Stimulated activated naive CD8-positive, alpha-beta T cell treated with anti-CD3 and anti-CD28 coated beads, Interleukin-15, Interleukin-2, amounts not matched to agents 100 ng/mL and 50 ng/mL, for 24 hours (primary cell): ENCODE results near the gene RSPH4A.
A peak's percentile ranks its signal among the peaks of the same experiment; 100 is the strongest.
"Not testable (repeated sequence)": the region's sequence is repeated elsewhere in the genome, so short reads cannot be mapped to it uniquely, and the experiment has no call there.

ENCODE experiments used
- H3K27ac Mint-ChIP-seq: one replicate; pipeline ENCODE4 v1.8.0; 2021; ENCODE audit warnings: mild to moderate bottlenecking, mixed read lengths
- H3K27me3 Mint-ChIP-seq: one replicate; pipeline ENCODE4 v1.8.0; 2021; ENCODE audit warnings: mixed read lengths
- H3K36me3 Mint-ChIP-seq: one replicate; pipeline ENCODE4 v1.8.0; 2021; ENCODE audit warnings: low read depth, mixed read lengths
- H3K4me1 Mint-ChIP-seq: one replicate; pipeline ENCODE4 v1.8.0; 2021; ENCODE audit warnings: low read depth, mixed read lengths
- H3K4me3 Mint-ChIP-seq: one replicate; pipeline ENCODE4 v1.8.0; 2021; ENCODE audit warnings: mild to moderate bottlenecking, mixed read lengths
- H3K9me3 Mint-ChIP-seq: one replicate; pipeline ENCODE4 v1.8.0; 2021; ENCODE audit warnings: mixed read lengths

RSPH4A gene

DNA sequence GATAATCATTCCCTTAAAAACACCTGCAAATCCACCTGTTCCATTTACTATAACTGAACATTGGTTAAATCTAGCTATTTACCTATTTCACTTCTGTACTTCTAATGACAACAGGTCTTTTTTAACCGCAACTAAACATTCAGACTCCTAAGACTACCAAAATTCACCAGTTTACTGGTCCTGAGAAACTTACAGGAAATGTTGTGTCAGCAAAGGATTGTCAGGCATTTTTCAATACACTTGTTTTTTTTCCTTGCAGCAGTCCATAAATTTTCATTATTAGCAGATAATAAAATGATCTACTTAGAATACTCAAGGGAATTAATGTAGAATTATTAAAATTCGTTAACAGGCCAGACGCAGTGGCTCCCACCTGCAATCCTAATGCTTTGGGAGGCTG lies 47.0 kb downstream of the RSPH4A start:
- H3K36me3 Mint-ChIP-seq, result peaks cover 42% of the 10 kb centered on the region
- H3K4me3 Mint-ChIP-seq, result no peak overlapping the region
- no peak overlapping the region for H3K27ac Mint-ChIP-seq
- H3K27me3 Mint-ChIP-seq, result no peaks in the 10 kb centered on the region
- no peaks in the 10 kb centered on the region for H3K9me3 Mint-ChIP-seq
- peaks cover 51% of the 10 kb centered on the region for H3K4me1 Mint-ChIP-seq

DNA sequence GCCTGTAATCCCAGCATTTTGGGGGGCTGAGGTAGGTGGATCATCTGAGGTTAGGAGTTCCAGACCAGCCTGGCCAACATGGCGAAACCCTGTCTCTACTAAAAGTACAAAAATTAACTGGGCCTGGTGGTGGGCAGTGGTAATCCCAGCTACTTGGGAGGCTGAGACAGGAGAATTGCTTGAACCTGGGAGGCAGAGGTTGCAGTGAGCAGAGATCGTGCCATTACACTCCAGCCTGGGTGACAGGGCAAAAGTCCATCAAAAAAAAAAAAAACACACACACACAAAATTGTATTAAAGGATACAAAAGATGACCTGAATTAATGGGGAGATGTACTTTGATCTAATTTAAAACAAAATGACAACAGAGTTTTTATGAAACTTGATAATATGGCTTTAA lies 47.9 kb downstream of the RSPH4A start:
- Mint-ChIP-seq H3K4me3 (peak overlapping the region; percentile 40), H3K4me1 (peaks cover 51% of the 10 kb centered on the region), H3K36me3 (peaks cover 36% of the 10 kb centered on the region)
- not testable (repeated sequence) for H3K27me3 Mint-ChIP-seq, H3K27ac Mint-ChIP-seq, H3K9me3 Mint-ChIP-seq

DNA sequence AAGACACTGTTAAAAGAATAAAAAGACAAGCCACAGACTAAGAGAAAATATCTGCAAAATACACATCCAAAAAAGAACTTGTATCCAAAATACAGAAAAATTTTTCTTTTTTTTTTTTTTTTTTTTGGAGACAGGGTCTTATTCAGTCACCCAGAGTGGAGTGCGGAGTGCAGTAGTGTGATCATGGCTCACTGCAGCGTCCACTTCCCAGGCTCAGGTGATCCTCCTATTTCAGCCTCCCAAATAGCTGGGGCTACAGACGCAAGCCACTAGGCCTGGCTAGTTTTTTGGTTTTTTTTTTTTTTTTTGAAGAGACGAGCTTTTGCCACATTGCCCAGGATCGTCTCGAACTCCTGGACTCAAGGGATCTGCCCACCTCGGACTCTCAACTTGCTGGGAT lies 49.2 kb downstream of the RSPH4A start:
- no peak overlapping the region for H3K27ac Mint-ChIP-seq
- H3K4me3 Mint-ChIP-seq, result peak overlapping the region; percentile 97
- H3K27me3 Mint-ChIP-seq, result no peaks in the 10 kb centered on the region
- peaks cover 25% of the 10 kb centered on the region for H3K36me3 Mint-ChIP-seq
- no peaks in the 10 kb centered on the region for H3K9me3 Mint-ChIP-seq
- peaks cover 51% of the 10 kb centered on the region for H3K4me1 Mint-ChIP-seq

- no peaks in the 10 kb centered on the region for H3K27me3 Mint-ChIP-seq
- H3K36me3 Mint-ChIP-seq, result peaks cover 25% of the 10 kb centered on the region
- peaks cover 45% of the 10 kb centered on the region for H3K4me1 Mint-ChIP-seq
- no peak overlapping the region for H3K27ac Mint-ChIP-seq
- no peaks in the 10 kb centered on the region for H3K9me3 Mint-ChIP-seq
- H3K4me3 Mint-ChIP-seq, result peak overlapping the region; percentile 97
Measured at GRCh38 chr6:116666869-116667268, 50.6 kb downstream of the RSPH4A start.

- H3K4me1 Mint-ChIP-seq, result peaks cover 38% of the 10 kb centered on the region
- peaks cover 22% of the 10 kb centered on the region for H3K36me3 Mint-ChIP-seq
- H3K27ac Mint-ChIP-seq, result peak overlapping the region; percentile 92
- no peaks in the 10 kb centered on the region for H3K27me3 Mint-ChIP-seq
- no peaks in the 10 kb centered on the region for H3K9me3 Mint-ChIP-seq
- peak overlapping the region; percentile 97 for H3K4me3 Mint-ChIP-seq
Measured at GRCh38 chr6:116667623-116668022, 51.3 kb downstream of the RSPH4A start.

- H3K27ac Mint-ChIP-seq, result no peak overlapping the region
- no peaks in the 10 kb centered on the region for H3K27me3 Mint-ChIP-seq
- H3K4me1 Mint-ChIP-seq, result peaks cover 2% of the 10 kb centered on the region
- no peak overlapping the region for H3K4me3 Mint-ChIP-seq
- H3K9me3 Mint-ChIP-seq, result no peaks in the 10 kb centered on the region
- H3K36me3 Mint-ChIP-seq, result no peaks in the 10 kb centered on the region
Measured at GRCh38 chr6:116672306-116672705, 56.0 kb downstream of the RSPH4A start.

GRCh38 chr6:116676021-116676420 lies 59.7 kb downstream of the RSPH4A start:
- H3K4me3 Mint-ChIP-seq, result no peak overlapping the region
- H3K27me3 Mint-ChIP-seq, result no peaks in the 10 kb centered on the region
- H3K36me3 Mint-ChIP-seq, result no peaks in the 10 kb centered on the region
- H3K27ac Mint-ChIP-seq, result no peak overlapping the region
- peaks cover 5% of the 10 kb centered on the region for H3K4me1 Mint-ChIP-seq
- H3K9me3 Mint-ChIP-seq, result no peaks in the 10 kb centered on the region

- Mint-ChIP-seq H3K36me3 (peaks cover 19% of the 10 kb centered on the region), H3K27ac (peak within 1 kb of the TSS; percentile 94), H3K4me3 (peak within 1 kb of the TSS; percentile 93), H3K4me1 (peaks cover 33% of the 10 kb centered on the region), H3K9me3 (no peaks in the 10 kb centered on the region), H3K27me3 (no peaks in the 10 kb centered on the region)
Measured at GRCh38 chr6:116680880-116681672, 64.8 kb downstream of the RSPH4A start, which contains the start of gene KPNA5. Gene KPNA5 (plus strand): TSS chr6:116681211. CDS start chr6:116681335, 124 bp downstream.

DNA sequence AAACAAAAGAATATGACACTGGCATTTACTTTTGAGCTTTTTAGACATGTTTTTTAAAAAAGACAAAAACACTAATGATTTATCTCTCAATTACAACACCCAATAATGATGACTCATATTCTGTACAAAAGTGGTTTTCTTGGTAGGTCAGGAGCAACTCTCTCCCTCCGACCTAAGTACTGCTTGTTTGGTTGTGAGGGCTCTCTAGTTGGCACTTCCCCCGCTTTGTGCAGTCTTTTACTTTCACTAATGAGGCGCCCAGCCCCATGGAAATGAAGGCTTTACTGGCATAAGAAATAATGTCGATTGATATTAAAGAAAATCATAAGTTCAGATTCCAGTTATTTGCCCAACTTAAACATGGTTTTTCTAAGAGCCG lies 66.0 kb downstream of the RSPH4A start:
- Mint-ChIP-seq H3K4me1 (peaks cover 45% of the 10 kb centered on the region), H3K4me3 (peak overlapping the region; percentile 93), H3K27me3 (no peaks in the 10 kb centered on the region), H3K27ac (peak overlapping the region; percentile 94), H3K9me3 (no peaks in the 10 kb centered on the region), H3K36me3 (peaks cover 25% of the 10 kb centered on the region)
